Brain pericyte (primary cell): Measurements from ENCODE around the gene IQGAP2.

ENCODE experiments used
- DNase-seq: peaks from one replicate; pipeline ENCODE4 v3.0.0-alpha.2; 2012; ENCODE audit warnings: low read depth, low spot score

Gene IQGAP2

DNA sequence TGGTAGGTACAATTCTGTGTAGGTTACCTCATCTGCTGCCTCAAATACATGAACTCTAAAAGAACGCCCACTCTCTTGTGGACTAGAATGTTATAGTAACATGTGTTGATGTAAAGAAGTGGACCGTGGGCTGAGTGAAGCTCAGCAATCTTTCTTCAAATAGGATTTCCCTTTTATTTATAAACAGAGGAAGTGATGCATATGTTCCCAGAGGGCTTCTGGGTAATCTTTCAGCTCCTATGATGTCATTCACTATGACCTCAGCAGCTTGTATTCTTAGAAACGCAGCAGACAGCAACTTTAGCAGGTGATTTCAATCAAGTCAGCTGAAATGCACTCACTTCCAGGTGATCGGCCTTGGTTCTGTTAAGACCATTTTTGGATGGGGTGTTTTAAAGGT, 205.7 kb downstream of the IQGAP2 start:
- no peak for DNase-seq

- no peak for DNase-seq
Measured at GRCh38 chr5:76610196-76610595, 207.1 kb downstream of the IQGAP2 start.

GRCh38 chr5:76612942-76613341, 209.9 kb downstream of the IQGAP2 start:
- no peak for DNase-seq

- DNase-seq = no peak
Measured at GRCh38 chr5:76615759-76616158, 212.7 kb downstream of the IQGAP2 start.

DNA sequence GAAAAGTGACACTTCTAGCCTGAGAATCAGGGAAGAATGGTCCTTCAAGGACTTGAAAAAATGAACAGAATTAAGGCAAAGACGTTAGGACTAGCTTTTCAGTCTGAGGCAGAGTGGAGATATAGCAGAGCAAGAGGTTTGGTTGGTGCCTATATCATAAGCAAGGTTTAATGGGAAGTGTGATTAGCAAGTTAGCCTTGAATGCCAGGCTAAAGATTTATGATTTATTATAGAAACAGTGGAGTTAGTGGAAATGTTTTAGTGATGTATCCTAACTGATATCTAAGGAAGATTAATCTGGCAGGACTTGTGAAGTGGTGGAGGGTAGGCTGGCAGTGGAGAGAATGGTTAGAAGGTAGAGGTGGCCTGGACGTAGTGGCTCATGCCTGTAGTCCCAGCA, 213.1 kb downstream of the IQGAP2 start:
- no peak for DNase-seq

- DNase-seq = no peak
Measured at GRCh38 chr5:76617229-76617628, 214.1 kb downstream of the IQGAP2 start.

DNA sequence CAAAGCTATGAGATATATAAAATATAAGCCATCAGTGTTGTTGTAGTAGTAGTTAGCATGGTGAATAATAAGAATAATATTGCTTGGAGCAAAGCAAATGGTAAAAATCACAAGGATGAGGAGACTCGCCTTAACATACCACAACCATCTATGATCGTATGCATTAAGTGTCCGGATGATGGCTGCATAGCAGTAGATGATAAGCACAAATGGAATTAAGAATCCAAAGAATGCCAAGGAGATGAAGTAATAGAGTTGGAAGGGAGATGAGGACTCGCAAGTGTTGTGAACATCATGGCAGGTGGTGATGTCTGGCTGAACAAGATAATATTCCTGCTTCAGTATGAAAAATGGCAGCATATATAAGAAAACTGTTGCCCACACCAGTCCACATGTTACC, 214.6 kb downstream of the IQGAP2 start:
- no peak for DNase-seq

GRCh38 chr5:76620166-76620565, 217.1 kb downstream of the IQGAP2 start:
- no peak for DNase-seq

GRCh38 chr5:76622076-76622475, 219.0 kb downstream of the IQGAP2 start:
- no peak for DNase-seq

- no peak for DNase-seq
Measured at GRCh38 chr5:76622973-76623596, 220.0 kb downstream of the IQGAP2 start, which contains the start of gene F2RL2. Gene F2RL2, minus strand, starts transcription at chr5:76623403. Its CDS starts 173 bp downstream, at chr5:76623230.

GRCh38 chr5:76625087-76625815, 222.2 kb downstream of the IQGAP2 start:
- no peak for DNase-seq

GRCh38 chr5:76626738-76627137, 223.7 kb downstream of the IQGAP2 start:
- no peak for DNase-seq

GRCh38 chr5:76634661-76635060, 231.6 kb downstream of the IQGAP2 start:
- DNase-seq = no peak

DNA sequence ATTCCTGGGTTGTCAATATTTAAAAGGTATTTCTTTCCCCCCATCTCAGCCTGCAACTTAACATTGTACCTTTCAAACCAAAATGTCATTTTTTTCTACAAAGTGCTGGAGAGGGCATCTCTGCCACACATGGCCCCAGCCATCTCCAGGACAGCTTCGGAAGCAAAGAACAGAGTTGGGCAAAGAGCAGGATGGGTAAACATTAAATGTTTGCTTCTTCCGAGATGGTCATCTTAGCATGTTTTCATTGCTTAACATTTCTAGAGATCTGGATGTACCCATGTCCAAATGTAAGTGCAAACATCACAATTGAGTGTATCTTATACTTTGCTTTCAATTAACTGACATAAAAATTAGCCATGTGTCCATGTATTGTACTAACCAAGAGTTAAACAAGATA, 234.4 kb downstream of the IQGAP2 start:
- DNase-seq = no peak

DNA sequence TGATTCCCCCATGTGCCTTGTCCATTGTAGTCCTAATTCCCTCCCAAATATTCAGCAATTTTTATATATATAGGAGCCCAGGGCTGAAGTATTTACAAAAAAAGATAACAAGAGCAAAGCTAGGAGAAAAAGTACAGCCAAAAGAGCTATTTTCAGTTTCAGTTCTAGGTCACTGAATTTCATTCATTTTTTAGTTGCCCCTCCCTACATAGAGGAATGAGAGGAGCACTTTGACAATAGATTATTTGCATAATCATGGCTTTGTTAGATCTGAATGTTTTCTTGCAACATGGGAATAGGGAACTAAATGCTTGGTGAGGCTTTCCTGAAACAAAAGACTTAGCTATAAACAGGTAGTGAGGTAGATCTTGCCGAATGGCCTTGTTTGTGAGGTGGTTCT, 235.4 kb downstream of the IQGAP2 start:
- no peak for DNase-seq

GRCh38 chr5:76641514-76642120, 238.5 kb downstream of the IQGAP2 start:
- DNase-seq = peak; percentile 27

GRCh38 chr5:76642390-76643040, 239.4 kb downstream of the IQGAP2 start:
- DNase-seq = no peak

- DNase-seq = no peak
Measured at GRCh38 chr5:76643371-76643770, 240.3 kb downstream of the IQGAP2 start.

DNA sequence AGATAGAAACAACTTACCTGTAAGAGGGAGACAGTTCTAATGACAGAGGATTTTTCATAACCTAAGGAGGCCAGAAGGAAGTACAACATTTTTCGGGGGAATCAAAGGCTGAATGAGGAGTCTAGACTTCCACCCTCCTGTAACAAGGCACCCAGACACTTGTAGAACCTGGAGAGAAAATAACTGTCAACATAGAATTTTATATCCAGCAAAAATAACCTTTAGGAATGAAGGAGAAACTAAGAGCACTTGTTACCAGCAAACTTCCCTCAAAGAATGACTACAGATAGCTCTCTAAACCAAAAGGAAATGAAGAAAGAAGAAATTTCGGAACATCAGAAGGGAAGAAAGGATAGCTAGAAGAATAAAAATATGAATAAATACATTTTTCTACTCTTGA, 246.1 kb downstream of the IQGAP2 start:
- no peak for DNase-seq

DNA sequence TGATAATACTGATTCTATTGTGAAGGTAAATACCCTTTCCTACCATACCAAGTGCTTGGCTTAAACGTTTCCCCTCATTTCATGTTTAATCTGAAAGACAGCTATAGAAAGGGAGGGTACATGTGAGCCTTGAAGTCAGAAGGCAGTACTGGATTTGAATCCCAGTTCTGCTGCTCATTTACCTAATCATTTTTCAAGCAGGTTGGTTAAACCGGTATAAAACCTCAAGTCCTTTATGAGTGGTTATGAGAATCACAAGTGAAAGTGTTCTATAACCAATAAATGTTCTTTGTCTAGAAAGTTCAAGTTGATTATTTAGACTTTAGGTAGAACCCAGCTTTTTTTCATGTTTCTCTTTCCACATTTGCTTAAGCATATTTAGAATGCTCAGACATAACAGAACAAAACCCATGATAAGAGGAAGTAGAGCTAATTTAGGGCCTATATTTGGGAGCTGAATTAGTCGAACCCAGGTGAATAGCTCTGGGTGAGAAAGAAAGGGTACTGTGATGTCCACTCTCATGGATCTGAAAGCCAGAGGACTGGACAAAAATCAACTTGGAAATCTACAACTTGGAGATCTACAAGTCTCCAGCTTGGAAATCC, 249.8 kb downstream of the IQGAP2 start:
- DNase-seq = no peak

GRCh38 chr5:76657091-76657490, 254.0 kb downstream of the IQGAP2 start:
- no peak for DNase-seq

- no peak for DNase-seq
Measured at GRCh38 chr5:76657683-76658311, 254.7 kb downstream of the IQGAP2 start.
